ENCODE data around the gene KLHL18.
A peak's percentile ranks its signal among the peaks of the same experiment; 100 is the strongest.
"Not testable (repeated sequence)": the region's sequence is repeated elsewhere in the genome, so short reads cannot be mapped to it uniquely, and the experiment has no call there.

KLHL18 gene

DNA sequence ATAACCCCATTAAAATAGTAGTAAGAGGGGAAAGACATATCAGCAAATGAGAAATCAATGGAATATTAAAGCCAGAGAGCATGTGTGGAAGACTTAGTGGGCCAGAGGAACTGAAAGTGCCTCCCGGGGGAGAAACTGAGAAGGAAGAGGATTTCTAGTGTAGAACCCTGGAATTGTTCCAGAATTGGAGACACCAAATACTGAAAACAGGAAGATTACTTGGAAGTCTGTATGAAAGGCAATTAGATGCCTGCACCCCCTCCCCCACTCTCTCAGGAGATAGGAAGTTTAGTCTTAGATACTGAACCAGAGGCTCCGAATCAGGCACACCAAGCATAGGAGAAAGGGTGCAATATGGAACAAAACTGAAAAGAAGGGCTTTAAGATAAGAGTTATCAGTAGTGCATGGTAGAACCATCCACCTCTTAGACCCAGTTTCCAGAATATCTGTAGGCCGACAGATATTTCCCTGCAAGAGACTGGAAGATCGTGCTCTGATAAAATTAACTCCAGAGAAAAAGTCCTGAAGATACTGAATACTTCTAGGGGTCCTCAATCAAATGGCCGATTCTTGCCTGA lies 32.4 kb downstream of the KLHL18 start:
- DNase-seq: no peak

DNA sequence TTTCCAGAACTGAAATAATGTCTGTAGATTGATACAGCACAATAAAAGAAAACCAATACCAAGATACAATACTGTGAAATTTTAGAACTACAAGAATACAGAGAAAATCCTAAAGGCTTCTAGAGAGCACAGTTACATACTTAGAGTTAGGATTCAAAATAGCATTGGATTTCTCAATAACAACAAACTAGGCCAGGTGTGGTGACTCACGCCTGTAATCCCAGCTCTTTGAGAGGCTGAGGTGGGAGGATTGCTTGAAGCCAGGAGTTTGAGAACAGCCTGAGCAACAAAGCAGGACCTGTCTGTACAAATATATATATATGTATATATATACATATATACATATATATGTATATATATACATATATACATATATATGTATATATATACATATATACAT lies 33.4 kb downstream of the KLHL18 start:
- not testable (repeated sequence) for DNase-seq

DNA sequence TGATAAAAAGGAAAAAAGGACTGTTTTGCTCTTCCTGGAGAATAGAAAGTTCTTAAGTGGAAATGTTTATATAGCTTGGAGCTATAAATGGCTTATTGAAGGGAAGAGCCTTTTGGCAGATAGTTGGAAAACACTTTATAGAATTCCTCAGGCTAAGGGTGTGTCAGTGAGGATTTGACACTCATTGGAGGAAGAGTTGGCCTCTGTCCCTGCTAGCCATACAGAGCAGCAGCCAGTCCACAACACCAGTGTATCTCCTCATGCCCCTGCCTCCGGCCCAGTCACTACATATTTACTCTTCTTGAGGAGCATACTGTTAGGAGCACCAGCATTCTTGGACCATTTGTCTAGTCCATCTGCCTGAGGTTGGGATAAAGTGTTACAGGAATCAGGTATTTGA lies 36.2 kb downstream of the KLHL18 start:
- no peak for DNase-seq

DNA sequence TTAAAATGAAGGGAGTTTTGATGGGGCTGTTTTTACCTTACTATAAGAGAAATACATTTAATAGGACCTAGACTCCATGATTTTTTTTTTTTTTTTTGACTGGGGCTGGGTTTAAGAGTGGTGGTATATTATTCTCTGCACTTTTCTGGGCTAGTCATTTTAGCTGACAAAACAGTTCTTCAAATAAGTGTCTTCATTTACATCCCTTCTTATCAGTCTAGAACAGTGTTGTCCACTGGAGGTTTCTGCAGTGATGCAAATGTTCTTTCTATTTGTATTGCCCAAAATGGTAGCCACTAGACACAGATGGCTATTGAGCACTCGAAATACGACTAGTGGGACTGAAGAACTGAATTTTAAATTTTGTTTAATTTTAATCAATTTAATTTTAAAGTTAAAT lies 37.2 kb downstream of the KLHL18 start:
- no peak for DNase-seq

DNA sequence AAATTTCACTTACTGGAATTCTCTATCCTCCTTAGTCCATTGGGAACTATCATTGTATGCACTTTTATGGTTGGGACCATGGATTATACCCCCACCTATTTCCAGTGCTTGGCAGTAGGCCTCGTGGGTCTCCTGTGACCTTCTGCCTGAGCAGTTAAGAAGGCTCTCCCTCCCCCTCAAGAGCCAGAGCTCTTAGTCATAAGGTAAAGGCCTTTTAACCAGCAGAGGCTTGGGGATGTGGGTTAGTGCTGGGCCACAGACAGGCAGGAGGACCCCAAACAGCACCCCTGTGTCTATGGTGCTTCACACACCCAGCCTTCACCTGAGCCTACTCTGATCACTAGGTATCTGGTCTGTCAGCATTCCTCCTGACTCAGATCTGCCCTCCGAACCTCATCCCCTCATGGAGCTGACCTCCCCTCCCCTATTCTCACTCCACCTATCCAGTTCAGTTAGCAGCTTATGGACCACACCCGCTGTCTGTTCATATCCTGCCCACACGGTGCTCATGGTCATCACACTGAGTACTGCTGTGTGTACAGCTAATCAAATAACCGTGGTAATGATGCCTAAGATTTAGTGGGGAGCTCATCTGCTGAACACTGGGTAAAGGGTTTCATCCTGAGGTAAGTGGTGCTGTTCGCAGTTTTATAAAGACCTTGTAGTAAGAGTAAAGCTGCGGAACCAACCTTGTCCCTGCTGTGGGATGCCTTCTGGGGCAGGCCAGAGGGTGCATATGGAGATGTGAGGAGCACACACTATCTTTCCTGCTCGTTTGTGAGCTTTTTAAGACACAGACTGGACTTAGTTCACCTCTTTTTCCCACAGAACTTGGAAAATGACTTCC lies 40.9 kb downstream of the KLHL18 start:
- no peak for DNase-seq

DNA sequence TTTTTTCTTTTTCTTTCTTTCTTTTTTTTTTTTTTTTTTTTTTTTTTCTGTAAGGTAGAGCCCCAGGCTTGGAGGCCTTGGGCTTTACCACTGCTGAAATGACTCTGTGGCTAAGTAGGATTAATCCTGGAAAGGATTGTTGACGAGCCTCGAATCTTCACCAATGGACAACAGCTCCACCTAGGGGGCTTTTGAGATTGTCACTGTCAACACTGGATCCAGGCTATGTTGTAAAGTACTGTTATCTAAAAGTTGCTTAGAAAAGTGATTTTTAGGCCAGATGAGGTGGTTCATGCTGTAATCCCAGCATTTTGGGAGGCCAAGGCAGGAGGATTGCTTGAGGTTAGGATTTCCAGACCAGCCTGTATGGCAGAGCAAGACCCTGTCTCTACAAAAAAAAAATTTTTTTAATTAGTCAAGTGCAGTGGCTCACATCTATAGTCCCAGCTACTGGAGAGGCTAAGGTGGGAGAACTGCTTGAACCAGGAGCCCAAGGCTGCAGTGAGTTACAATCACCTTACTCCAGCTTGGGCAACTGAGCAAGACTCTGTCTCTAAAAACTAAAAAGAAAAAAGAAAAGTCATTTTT lies 41.6 kb downstream of the KLHL18 start:
- DNase-seq: peak; percentile 40

DNA sequence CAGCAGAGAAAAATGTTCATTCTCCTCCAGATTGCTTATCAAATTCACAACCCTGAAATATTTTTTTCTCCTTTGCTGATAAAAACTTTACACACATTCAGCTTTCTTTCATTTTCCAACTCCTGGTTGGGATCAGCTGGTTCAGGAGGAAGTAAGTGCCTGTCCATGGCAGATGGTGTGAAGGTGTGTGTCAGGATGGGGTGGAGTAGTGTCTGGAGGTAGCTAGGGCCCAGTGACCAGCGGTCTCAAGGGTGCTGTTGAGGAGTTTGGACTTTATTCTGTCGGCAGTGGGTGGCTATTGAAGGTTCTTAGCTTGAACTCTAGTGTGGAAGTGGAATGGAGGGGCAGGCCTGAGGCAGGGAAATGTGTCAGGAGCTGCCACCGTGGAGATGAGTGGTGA lies 51.2 kb downstream of the KLHL18 start:
- DNase-seq: no peak

DNA sequence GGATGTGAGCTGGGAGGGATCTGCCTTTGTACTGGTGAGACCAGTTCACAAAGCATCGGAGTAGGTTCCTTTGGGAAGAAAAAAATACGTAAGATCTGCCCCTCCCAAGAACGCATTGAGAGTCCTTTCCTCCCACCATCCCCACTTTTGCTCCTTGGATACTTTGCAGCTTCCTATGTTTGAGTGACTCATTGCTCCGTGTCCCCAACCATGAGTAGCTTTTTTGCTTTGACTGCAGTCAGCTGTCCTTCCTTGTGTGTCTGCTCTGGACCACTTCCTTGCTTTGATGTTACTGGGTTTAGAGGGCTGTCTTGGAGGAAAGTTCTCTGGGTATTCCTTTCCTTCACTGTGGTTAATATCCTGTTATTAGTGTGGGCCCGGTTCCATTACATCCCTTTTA lies 54.9 kb downstream of the KLHL18 start:
- DNase-seq: no peak

DNA sequence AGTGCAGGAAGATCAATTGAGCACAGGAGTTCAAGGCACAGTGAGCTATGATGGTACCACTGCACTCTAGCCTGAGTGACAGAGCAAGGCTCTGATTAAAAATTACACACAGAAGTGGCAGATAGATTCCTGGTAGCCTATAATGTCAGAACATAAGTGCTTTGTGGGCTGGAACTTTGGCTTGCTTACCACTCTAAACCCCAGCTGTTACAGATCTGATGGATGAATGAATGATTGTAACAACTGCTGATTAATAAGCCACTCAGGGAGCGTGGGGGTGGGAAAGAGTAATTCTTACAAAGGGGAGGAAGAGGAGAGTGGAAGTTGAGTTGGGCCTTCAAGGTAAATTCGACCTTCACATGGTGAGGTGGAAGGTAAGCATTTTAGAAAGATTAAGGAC lies 57.2 kb downstream of the KLHL18 start:
- DNase-seq: no peak

DNA sequence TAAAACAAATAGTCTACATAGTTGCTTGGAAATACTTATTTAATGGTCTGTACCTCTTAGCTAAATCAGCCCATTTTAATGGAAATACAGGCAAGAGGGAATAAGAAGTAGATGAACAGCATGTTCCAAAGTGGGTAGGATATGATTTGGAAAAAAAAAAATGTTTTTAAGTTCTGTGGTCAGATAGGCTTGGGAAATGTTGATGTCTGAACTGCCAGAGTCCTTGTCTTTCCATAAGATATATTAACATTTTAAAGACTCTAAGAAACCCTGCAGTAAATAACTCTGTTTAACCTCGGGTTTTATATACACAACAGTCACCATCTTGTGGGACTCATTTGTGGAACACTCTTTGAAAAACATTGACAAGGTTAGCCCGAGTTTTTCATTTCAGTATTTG lies 58.1 kb downstream of the KLHL18 start:
- DNase-seq: no peak

DNA sequence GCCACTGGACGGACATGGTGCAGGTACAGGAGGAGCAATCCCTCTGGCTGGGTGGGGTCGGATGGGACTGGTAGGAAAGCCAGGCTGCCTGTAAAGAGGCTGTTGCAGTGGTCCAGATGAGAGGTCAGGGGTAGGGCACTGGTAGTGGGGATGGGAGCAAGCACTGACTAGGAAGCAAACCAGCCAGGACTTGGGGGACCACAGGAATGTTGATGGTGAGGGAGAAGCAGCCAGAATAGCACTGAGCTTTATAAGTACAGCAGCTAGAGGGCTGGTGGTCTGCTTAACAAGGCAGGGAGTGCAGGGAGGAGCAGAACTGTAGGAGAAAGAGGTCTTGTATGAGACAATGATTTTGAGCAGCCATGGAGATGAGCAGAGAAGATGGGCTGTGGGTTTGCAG lies 59.4 kb downstream of the KLHL18 start:
- no peak for DNase-seq

DNA sequence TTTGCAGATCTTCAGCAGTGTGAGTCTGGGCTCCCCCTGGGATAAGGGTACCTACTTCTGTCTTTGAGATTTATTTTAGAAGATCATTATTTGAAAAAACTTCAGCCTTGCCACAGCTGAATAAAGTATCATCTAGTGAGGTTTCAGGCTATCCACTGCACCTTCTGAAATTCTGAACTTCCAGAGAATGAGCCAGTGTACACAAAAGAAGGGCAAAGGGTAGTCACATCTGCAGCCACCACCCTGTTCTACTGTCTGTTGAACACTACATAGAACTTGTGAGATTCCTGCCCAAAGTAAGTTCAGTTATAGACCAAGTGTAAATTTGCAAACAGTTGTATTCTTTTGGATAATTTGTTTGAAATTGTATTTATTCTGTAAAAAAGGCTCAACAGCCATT lies 60.1 kb downstream of the KLHL18 start:
- no peak for DNase-seq

DNA sequence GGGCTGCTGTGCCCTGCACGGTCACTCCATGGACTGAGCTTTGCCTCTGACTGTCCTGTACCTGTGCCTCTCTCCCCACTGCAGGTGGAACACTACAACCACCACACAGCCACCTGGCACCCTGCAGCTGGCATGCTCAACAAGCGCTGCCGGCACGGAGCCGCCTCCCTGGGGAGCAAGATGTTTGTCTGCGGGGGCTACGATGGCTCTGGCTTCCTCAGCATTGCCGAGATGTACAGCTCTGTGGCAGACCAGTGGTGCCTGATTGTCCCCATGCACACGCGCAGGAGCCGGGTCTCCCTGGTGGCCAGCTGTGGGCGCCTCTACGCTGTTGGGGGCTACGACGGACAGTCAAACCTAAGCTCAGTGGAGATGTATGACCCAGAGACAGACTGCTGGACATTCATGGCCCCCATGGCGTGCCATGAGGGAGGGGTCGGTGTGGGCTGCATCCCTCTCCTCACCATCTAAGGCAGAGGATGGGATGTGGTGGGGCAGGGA lies 60.8 kb downstream of the KLHL18 start:
- DNase-seq: no peak

DNA sequence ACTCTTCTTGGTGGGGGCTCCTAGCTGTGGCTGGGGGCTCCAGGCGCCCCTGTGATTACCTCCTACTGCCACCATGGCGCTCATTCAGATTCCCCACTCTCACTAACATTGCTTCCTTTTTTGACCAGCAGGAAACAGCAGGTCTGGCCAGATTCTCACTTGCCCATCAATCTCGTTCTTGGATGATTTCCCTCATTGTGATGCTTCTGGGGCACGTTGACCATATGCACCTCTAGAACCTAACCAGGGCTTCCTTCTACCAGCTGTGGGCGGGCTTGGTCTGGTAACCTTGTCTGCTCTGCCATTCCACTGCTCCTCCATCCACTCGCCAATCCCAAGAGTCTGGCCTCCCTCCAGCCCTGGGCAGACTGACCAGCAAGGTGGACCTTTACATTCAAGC lies 62.2 kb downstream of the KLHL18 start:
- no peak for DNase-seq

DNA sequence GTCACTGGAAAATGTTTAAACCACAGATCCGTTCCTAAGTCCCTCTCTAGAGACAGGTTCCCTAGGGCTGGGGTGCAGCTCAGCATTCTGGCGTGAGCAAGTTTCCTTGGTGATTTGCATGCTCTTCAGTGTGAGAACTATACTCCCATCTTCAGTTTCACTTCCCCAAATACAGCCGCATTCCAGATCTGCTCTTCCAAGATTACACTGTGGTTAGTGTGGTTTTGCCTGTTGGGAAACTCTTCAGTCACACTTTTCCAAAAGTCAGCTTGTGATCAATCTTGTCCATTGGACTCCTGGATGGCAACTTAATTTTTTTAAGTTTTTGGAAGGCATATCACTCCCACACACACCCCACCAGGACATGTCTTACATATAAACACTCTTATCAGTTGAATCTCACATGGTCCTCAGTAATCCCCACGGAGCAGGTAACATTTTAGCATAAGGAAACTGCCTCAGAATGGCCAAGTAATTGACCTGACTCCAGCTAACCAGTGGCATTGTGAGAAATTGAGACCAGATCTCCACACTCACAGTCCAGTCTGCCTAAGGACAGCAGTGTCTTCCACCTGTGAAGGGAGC lies 64.6 kb downstream of the KLHL18 start:
- DNase-seq: peak; percentile 6

DNA sequence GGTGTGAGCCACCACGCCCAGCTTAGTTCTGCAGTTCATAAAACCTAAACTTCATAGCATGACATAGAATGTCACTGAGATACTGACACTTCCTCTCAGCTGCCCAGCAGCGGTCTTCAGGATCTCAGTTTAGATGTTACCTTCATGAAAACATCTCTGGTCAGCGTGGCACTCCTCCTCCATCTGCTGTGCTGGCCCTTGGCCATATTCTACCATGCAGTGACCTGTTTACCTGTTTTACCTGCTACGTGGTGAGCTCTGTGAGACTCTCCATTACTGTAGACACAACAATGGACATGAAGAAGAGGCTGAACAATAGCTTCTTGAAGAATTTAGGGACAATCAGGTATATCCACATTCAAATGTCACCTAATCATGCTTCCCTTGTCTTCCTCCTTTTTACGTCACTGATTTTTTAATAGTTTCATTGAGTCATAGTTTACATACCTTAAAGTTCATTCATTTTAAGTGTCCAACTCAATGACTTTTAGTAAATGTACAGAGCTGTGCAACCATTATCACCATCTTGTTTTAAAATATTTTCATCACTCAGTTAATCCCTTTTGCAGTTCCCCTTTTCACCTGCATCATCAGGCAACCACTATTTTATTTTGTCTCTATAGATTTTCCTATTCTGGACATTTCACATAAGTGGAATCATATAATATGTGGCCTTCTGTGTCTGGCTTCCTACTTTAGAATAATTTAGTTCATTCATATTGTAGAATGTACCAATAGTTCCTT lies 65.8 kb downstream of the KLHL18 start:
- no peak for DNase-seq

DNA sequence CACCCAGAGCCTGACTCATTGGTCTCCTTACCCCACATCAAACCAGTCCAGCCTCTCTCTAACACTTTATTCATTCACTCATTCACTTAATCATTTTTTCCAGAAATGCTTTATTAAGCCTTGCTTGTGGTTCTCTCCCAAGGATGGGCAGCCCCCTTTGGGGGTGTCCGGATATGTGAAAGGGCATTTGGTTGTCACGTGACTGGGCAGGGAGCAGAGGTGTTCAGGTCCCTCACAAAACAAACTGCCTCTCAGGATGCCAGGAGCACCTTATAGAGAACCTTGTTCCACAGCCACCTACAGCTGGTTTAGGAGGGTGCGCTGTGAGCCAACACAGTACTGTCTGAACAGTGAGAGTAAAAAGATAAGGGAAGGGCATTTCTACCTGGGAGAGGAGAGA lies 72.3 kb downstream of the KLHL18 start:
- no peak for DNase-seq

DNA sequence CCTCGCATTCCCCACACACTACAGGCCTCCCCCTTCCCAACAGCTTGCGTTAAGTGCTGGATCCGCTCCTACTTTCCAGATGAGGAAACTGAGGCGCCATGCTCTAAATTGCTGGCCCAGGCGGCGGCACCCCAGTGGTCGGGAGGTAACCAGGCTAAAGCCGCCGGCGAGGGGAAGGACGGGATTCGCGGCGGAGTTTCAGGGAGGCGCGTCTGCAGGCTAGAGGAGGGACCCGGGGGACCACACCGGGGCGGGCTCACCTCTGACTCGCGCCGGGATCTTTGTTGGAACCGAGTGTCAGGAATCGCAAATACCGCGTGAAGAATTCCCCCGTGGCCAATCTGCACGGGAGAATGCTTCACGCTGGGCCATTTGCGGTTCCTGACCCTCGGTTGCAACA lies 73.5 kb downstream of the KLHL18 start:
- DNase-seq: no peak

DNA sequence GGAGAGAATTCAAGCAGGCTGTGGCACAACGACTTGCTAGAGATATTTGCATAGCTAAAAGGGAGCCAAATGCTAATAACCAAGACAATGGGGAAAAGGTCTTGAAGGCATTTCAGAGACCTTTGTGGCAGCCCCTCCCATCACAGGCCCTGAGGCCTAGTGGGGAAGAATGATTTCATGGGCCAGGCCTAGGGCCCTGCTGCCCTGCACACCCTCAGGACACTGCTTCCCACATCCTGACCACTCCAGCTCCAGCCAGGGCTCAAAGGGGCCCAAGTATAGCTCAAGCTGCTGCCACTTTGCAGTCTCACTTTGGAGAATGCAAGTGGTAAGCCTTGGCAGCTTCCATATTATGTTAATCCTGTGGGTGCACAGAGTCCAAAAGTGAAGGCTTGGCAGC lies 76.6 kb downstream of the KLHL18 start:
- no peak for DNase-seq

DNA sequence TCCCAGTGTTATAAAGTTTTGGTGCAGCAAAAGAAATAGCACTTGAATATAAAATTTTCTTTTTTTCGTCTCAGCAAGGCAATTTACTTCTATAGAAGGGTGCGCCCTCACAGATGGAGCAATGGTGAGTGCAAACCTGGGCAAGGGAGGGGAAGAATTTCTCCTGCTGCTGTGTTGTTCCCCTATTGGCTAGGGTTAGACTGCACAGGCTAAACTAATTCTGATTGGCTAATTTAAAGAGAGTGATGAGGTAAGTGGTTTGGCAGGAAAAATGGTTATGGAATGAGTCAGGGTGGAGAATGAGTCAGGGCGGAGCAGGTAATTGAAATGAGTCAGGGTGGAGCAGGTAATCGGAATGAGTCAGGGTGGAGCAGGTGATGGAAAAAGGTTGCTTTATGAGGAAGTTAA lies 77.4 kb downstream of the KLHL18 start:
- DNase-seq: not testable (repeated sequence)

DNA sequence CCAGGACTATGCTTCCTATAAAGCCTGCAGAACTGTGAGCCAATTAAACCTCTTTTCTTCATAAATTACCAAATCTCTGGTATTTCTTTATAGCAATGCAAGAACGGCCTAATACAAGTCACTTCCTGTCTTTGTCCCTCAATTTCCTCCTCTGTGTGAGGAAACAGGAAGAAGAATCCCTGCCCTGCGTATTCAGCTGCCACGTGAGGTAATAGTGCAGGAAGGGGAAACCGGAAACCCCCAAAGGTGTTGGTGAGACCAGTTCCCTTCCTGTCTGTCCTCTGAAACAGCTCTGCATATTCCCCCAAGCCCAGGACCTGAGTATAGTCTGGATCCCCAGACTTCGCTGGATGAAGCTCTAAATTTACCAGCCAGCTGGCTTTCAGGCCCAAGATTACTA lies 80.0 kb downstream of the KLHL18 start:
- DNase-seq: peak; percentile 35

DNA sequence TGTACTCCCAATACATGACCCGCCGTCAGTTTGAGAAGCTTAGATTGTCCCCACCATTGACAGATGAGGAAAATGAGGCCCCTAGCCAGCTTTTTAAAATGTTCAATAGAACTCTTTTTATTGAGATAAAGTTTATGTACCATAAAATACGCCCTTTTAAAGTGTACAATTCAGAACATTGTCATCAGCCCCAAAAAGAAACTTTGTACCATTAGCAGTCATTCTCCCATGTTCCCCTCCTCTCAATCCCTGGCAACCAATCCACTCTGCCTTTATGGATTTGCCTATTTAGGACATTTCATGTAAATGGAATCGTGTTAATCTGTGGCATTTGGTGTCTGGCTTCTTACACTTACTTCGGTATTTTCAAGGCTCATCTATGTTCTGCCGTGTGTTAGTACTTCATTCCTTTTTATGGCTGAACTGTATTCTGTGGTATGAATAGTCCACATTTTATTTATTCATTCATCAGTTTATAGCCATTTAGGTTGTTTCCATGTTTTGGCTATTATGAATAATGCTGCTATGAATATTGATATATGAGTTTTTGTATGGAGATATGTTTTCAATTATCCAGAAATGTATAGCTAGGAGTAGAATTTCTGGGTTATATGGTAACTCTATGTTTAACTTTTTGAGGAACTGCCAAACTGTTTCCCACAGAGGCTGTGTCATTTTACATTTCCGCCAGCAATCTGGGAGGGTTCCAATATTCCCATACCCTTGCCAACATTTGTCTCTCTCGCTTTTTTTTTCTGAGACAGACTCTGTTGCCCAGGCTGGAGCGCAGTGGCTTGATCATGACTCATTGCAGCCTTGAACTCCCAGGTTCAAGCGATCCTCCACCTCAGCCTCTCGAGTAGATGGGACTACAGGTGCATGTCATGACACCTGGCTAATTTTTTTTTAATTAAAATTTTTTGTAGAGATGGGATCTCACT lies 82.7 kb downstream of the KLHL18 start:
- DNase-seq: no peak
